ENCODE results near the gene RAB37. TPM values are rescaled to one million over a fixed set of nuclear protein-coding genes. Genes with fewer than 3 reads are reported as not detected.
A peak's percentile ranks its signal among the peaks of the same experiment; 100 is the strongest.

Gene RAB37
- polyA plus RNA-seq, 1 of the 3 experiments (the other 2 are of a cell fraction) = 0.25 TPM

DNA sequence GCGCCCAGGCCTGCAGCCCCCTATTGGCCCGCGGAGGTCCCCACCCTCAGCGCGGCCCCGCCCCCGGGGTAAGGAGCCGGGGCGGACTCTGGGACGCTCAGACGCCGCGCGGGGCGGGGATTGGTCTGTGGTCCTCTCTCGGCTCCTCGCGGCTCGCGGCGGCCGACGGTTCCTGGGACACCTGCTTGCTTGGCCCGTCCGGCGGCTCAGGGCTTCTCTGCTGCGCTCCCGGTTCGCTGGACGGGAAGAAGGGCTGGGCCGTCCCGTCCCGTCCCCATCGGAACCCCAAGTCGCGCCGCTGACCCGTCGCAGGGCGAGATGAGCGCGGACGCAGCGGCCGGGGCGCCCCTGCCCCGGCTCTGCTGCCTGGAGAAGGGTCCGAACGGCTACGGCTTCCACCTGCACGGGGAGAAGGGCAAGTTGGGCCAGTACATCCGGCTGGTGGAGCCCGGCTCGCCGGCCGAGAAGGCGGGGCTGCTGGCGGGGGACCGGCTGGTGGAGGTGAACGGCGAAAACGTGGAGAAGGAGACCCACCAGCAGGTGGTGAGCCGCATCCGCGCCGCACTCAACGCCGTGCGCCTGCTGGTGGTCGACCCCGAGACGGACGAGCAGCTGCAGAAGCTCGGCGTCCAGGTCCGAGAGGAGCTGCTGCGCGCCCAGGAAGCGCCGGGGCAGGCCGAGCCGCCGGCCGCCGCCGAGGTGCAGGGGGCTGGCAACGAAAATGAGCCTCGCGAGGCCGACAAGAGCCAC lies 11.6 kb downstream of the RAB37 start, which contains the start of gene NHERF1 (continued):
- 0 out of 2 replicates have a peak, but pooled peaks have one; percentile 13 for TF ChIP-seq MAX (IDR thresholded peaks at IDR 0.05; ENCODE audit: low read depth)
- peak; percentile 63 for TF ChIP-seq CHD2 (IDR thresholded peaks at IDR 0.05; ENCODE audit: low read length, partially characterized antibody)
- TF ChIP-seq GABPA (IDR thresholded peaks at IDR 0.05; ENCODE audit: low read depth) = no peak
- TF ChIP-seq RCOR1 (IDR thresholded peaks at IDR 0.05; ENCODE audit: low read length) = peak; percentile 9; the same call in 1 of the 2 replicates
- peak; percentile 52 for TF ChIP-seq SMC3 (IDR thresholded peaks at IDR 0.05; ENCODE audit: low read depth, low read length)
- TF ChIP-seq RAD21 (IDR thresholded peaks at IDR 0.05; ENCODE audit: low read length) = peak; percentile 54
- TF ChIP-seq, protein P1, sequence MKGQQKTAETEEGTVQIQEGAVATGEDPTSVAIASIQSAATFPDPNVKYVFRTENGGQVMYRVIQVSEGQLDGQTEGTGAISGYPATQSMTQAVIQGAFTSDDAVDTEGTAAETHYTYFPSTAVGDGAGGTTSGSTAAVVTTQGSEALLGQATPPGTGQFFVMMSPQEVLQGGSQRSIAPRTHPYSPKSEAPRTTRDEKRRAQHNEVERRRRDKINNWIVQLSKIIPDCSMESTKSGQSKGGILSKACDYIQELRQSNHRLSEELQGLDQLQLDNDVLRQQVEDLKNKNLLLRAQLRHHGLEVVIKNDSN (IDR thresholded peaks at IDR 0.05; ENCODE audit: borderline replicate concordance, low read depth) = no peak
- TF ChIP-seq, protein P2, sequence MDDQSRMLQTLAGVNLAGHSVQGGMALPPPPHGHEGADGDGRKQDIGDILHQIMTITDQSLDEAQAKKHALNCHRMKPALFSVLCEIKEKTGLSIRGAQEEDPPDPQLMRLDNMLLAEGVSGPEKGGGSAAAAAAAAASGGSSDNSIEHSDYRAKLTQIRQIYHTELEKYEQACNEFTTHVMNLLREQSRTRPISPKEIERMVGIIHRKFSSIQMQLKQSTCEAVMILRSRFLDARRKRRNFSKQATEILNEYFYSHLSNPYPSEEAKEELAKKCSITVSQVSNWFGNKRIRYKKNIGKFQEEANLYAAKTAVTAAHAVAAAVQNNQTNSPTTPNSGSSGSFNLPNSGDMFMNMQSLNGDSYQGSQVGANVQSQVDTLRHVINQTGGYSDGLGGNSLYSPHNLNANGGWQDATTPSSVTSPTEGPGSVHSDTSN (IDR thresholded peaks at IDR 0.05) = peak; percentile 17; the same call in 1 of the 2 replicates
- TF ChIP-seq, protein P3, sequence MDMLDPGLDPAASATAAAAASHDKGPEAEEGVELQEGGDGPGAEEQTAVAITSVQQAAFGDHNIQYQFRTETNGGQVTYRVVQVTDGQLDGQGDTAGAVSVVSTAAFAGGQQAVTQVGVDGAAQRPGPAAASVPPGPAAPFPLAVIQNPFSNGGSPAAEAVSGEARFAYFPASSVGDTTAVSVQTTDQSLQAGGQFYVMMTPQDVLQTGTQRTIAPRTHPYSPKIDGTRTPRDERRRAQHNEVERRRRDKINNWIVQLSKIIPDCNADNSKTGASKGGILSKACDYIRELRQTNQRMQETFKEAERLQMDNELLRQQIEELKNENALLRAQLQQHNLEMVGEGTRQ (IDR thresholded peaks at IDR 0.05; ENCODE audit: borderline replicate concordance, low read depth, low read length) = no peak
- peak; percentile 9; the same call in 1 of the 2 replicates for TF ChIP-seq NFIC (IDR thresholded peaks at IDR 0.05; ENCODE audit: borderline replicate concordance)

DNA sequence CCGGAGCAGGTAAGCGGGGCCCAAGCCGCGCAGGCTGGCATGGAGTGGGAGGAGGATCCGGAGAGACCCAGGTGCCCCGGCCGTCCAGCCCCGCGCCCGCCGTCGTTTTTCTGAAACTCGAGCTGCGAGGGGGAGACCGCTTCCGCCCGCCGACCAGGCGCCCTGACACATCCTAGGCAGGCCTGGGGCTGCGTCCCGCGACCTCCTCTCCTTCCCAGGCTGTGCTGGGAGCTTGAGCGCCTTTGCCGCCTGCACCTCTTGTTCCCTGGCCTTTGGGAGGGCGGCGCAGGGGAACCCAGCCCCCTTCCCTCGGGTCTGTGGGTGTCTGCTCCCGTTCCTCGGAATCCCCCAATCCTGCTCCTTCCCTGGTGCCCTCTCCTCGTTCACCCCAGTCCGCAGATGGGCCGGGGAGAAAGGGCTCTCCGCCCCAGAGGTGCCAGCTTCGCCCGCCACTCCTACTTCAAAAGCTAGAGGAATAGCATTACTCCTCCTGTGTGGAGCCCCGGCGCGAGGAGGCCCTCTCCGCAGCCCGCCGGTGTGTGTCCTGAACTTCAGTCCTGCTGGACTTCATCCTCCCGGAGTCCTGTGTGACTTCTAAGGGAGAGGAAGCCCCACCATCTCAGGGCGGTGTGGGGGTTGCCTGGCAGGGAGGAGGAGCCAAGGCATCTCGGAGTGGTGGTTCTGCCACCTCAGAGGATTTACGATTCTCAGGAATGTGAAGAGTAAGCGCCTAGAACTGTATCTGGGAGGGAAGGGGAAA lies 12.4 kb downstream of the RAB37 start:
- peak; percentile 74 for DNase-seq
- Histone ChIP-seq H3K27ac (ENCODE audit: low read depth in 2 of 2, low read length in 1 of 2) (peak overlapping the region in 1 of 2 experiments; percentile 77; a peak in 1 of 4 replicates), H3K9ac (peak overlapping the region; percentile 73), H3K4me2 (peak overlapping the region; percentile 99), H3K36me3 (replicated peaks in 1 of 2; ENCODE audit: control insufficient read depth in 1 of 2, insufficient read depth in 2 of 2, low read length in 1 of 2) (no peaks in the 10 kb centered on the region), H4K20me1 (ENCODE audit: insufficient read depth) (no peaks in the 10 kb centered on the region), H3K4me1 (ENCODE audit: control insufficient read depth in 1 of 2, insufficient read depth in 2 of 2, low read depth in 1 of 2, low read length in 1 of 2) (peaks cover 0 to 29% of the 10 kb centered on the region in 2 experiments; a peak in 1 of 4 replicates), H3K9me2 (no peaks in the 10 kb centered on the region), H3K4me3 (ENCODE audit: low read depth in 2 of 2, low read length in 1 of 2) (peak overlapping the region; percentile 90 to 97), H3K27me3 (ENCODE audit: insufficient read depth) (no peaks in the 10 kb centered on the region), H3K79me2 (ENCODE audit: insufficient read depth) (peaks cover 16% of the 10 kb centered on the region), H2AFZ (ENCODE audit: low read depth) (peak overlapping the region; percentile 94; the same call in 1 of the 2 replicates), H3F3A (replicated peaks; ENCODE audit: insufficient read depth) (peaks cover 14% of the 10 kb centered on the region), H3K9me3 (no peaks in the 10 kb centered on the region)
- TF ChIP-seq RFX5 (IDR thresholded peaks at IDR 0.05; ENCODE audit: low read length) = no peak
- no peak for TF ChIP-seq NFIC (IDR thresholded peaks at IDR 0.05; ENCODE audit: borderline replicate concordance)
- no peak for TF ChIP-seq YY1 (IDR thresholded peaks at IDR 0.05; ENCODE audit: low read depth)
- no peak for TF ChIP-seq EZH2phosphoT487 (IDR thresholded peaks at IDR 0.05; ENCODE audit: borderline replicate concordance, low read depth)
- no peak for TF ChIP-seq NRF1 (IDR thresholded peaks at IDR 0.05; ENCODE audit: low read depth, low read length)
- no peak for TF ChIP-seq FOXM1 (IDR thresholded peaks at IDR 0.05; ENCODE audit: low read depth)
- TF ChIP-seq TEAD4 (IDR thresholded peaks at IDR 0.05; ENCODE audit: borderline replicate concordance, insufficient read depth) = no peak
- TF ChIP-seq GABPA (IDR thresholded peaks at IDR 0.05; ENCODE audit: low read depth) = no peak
- no peak for TF ChIP-seq ELF1 (IDR thresholded peaks at IDR 0.05)
- no peak for TF ChIP-seq JUND (IDR thresholded peaks at IDR 0.05)
- TF ChIP-seq, protein P4, sequence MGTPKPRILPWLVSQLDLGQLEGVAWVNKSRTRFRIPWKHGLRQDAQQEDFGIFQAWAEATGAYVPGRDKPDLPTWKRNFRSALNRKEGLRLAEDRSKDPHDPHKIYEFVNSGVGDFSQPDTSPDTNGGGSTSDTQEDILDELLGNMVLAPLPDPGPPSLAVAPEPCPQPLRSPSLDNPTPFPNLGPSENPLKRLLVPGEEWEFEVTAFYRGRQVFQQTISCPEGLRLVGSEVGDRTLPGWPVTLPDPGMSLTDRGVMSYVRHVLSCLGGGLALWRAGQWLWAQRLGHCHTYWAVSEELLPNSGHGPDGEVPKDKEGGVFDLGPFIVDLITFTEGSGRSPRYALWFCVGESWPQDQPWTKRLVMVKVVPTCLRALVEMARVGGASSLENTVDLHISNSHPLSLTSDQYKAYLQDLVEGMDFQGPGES (IDR thresholded peaks at IDR 0.05; ENCODE audit: low read depth, low read length) = no peak
- ChIA-PET POLR2A (interaction anchor here (1.0 to 2.4 kb wide), 8 partner anchors 8 to 124 kb away, joined by 3 to 19 read pairs (median 5); partner anchors contain the start of gene NAT9), CTCF (interaction anchor here (0.6 to 21.6 kb wide), 13 partner anchors 13 to 217 kb away, joined by 3 to 1361 read pairs (median 4); partner anchors contain the start of genes FDXR, GRIN2C, NAT9 and RAB37)
- WGBS (ENCODE audit: low lambda C conversion rate) = 42% methylated on average over 34 of the region's 46 CpGs

Measured in SK-N-SH (cell line).